NOMO-1 treated with dmso at 0.1 percent for 144 hours (cell line): ENCODE data around the gene CLHC1.
"Not testable (repeated sequence)": the region's sequence is repeated elsewhere in the genome, so short reads cannot be mapped to it uniquely, and the experiment has no call there.

ENCODE experiments used
- DNase-seq: peaks from one replicate; lab custom pipeline; 2025; ENCODE audit not compliant: unreplicated experiment; lab: John Stamatoyannopoulos, UW

Gene CLHC1

DNA sequence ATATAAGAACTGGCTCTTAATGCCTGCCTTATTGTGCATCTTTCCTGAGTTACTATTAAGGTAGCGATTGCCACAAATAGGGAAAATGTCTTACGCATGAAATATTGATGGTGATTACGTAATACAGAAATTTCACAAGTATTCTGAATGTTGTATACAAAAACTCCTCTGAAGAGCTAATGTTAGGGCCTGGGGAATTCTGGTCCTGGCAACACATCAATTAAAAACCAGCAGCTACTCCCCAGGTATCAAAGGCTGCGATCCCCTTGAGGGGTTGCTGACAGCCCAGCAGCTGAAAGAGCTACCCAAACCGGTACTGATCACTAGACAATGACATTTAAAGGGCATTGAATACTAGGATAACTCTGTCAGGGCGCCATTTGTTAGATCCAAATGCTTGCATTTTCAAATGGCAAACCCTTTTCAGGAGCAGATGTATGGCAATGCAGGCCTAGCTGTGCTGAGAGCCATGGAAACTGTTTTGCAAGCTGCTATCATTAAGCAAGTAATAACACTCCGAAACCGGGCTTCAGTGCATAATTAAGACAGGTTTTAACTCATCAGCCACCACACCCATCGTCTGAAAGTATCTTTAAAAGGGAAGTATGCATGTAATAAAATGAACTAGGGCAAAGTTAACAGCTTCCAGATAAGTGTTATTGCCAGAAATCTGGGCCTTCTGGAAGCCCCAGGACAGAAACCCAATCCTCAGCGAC lies 78.4 kb downstream of the CLHC1 start:
- DNase-seq: peak; percentile 95

DNA sequence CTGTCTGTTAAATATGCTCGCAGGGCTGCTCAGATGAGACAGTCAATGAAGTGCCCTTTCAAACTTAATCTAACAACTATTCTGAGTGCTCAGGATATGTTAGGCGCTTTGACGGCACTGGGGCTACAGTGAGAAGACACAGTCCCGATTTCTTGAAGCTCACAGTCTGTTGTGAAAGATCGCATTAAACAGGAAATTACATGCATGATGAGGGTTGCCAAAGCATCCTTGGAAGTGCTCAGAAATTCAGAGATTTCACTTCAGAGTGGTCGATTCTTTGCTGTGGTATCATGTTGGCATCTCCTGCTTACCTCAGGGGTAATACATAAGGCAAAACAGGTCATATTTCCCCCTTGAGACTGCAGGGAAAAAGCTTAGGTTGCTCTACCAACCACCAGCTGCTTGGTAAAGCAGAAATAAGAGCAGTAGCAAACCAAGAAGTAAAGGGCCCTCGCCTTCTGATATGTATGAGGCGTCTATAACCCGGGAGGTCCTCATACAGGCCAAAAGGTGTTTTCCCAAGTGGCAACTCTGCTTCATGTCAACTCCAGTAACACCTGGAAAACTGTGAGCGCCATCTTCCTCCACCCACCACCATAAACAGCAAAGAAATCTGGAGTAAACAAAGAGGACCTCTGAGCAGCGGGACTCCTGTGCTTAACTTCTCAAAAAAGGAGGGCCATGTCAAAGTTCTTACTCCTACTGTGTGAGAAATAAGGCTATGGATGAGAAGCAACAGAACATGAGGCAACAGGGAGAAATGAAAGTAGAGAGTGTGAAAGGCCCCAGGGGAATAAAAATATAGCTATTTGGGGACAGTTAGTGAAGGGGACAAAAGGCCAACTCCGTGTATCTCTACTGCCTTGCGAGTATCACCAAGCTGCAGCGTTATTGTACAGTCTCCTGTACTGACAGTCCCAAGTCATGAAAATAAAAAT lies 79.3 kb downstream of the CLHC1 start:
- DNase-seq: no peak

DNA sequence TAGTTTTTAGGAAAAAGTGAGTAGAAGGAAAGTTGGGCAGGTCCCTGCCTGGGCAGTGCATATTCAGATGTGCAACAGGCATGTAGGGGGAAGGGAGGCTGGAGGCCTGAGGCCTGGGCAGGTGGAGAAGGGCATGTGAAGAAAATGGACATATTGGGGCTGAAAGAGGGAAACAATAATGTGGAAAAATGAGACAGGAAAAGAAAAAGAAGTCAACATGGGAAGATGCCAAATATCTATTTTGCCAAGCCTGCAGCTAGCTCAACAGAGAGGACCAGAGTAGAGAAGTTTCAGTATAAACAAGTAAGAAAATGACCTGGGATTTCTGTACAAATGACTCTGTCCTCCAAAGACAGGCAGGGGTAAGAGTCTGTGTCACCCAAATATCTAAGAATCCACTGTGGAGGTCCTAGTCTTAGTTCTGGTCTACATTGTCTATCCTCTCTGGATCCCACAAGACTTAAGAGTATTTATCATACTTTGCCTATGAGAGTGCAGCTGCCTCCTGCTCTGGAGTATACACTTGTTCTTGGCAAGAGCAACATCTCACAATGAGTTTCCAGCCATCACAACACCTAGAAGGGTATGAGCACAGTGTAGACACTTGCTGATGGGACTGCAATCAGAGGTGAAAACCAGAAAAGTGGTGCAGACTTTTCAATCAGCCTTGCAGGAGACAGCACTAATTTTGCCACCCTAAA lies 80.2 kb downstream of the CLHC1 start:
- DNase-seq: no peak

DNA sequence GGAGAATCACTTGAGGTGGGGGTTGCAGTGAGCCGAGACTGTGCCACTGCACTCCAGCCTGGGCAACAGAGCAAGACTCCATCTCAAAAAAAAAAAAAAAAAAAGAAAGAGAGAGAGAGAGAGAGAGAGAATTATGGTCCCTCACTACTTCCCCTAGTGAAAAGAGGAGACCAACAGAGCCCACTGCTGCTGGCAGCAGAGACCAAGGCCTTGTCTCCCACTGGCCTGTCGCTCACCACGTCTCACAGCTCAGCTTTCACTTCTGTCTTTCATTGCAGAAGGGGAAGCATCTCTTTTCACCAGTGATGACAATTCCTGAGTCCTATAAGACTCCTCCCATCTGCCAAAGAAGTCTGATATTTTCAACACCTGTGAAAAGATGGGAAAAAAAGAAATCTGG lies 81.3 kb downstream of the CLHC1 start:
- DNase-seq: peak; percentile 83

DNA sequence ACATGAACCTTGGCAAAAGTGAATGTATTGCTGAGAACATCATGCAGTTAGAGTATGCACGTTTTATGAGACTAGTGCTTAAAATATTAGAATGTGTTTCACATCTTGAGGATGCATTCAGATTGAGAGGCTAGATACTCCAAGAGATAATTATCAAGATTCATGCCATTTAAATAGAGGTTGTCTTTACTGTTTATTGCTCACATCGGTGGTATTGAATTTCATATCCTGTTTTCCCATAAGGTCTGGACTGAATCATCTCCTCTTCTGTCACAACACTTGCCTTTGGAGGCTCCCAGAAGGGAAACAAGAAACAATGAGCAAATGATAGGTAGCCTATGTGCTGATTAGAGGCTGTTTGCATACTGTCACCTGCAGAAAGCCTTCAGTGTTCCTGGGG lies 83.8 kb downstream of the CLHC1 start:
- no peak for DNase-seq

DNA sequence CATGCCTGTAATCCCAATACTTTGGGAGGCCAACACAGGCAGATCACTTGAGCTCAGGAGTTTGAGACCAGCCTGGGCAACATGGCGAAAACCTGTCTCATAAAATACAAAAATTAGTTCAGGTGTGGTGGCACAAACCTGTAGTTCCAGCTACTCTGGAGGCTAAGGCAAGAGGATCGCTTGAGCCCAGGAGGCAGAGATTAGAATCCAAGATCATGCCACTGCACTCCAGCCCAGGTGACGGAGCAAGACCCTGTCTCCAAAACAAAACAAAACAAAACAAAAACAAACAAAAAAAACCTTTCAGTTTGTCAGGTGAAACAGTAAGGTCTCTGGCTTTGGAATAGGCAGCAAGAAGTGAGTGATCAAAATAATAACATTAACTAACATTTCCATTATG lies 84.6 kb downstream of the CLHC1 start:
- DNase-seq: no peak

DNA sequence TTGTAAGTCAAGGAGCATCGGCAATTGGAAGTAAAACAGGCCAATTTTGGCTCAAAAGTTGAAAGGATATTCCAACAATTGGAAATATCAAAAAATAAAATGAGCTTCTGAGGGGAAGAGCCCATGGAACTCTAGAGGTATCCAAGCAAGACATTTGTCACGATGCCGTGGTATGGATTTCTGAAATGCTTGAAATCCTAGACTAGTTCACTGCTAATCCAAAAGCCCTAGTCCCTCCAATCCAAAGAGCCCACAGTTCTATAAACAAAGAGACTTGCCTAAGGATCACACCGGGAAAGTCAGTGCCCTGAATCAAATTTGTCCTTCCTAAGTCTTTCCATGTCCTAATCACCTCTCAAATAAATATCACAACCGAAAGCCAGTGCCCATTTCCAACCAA lies 85.1 kb downstream of the CLHC1 start:
- DNase-seq: no peak

DNA sequence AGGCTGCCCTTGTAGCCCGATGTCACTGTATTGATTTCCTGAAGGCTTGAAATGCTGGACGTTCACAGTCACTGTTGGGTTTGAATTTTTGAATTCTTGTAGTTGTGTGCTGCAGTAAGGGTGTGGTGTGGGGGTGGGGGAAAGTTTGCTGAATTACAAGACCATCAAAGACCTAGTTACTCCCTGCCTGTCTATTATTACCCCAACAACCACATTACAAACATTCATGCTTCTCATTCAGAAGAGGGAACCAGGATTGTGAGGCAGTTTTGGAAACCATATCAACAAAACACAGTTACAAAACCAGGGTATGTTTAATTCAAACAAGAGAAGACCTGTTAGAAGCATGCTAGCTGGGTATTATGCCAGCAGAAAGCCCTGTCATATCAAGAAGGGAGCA lies 85.8 kb downstream of the CLHC1 start:
- no peak for DNase-seq

DNA sequence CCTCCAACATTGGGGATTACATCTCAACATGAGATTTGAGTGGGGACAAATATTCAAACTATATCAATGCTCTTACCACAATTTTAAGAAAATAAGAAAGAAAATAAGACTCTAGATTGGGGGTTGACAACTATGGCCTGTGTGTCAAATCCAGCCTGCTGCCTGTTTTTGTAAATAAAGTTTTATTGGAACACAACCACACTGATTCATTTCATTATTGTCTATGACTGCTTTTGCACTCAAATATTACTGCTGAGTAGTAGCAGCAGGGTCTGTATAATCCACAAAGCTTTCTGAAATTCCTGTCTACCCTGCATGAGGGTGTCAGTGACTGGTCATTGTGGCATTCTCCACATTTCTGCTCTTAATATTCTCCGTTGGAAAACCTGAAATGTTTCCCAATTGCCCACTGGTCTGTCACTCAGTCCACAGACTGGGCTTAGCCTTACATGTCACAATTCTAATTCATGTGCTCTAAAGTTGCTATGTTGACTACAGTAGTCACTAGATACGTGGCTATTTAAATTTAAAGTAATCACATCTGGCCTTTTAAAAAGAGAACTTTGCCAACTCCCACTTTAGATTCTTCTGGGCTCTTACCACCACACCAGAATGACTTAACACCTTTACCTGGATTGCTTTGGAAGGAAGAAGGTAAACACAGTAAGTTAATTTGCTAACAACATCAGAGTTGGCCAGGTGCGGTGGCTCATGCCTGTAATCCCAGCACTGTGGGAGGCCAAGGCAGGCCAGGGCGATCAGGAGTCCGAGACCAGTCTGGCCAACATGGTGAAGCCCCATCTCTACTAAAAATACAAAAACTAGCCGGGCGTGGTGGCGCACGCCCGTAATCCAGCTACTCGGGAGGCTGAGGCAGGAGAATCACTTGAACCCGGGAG lies 86.9 kb downstream of the CLHC1 start:
- DNase-seq: no peak

DNA sequence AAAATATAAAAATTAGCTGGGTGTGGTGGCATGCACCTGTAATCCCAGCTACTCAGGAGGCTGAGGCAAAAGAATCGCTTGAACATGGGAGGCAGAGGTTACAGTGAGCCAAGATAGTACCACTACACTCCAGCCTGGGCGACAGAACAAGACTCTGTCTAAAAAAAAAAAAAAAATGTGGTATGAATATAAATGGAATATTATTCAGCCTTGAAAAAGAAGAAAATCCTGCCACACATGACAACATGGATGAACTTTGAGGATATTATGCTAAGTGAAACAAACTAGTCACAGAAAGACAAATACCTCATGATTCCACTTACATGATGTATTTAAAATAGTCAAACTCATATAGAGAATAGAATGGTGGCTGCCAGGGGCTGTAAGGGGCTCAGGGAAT lies 88.4 kb downstream of the CLHC1 start:
- DNase-seq: not testable (repeated sequence)

DNA sequence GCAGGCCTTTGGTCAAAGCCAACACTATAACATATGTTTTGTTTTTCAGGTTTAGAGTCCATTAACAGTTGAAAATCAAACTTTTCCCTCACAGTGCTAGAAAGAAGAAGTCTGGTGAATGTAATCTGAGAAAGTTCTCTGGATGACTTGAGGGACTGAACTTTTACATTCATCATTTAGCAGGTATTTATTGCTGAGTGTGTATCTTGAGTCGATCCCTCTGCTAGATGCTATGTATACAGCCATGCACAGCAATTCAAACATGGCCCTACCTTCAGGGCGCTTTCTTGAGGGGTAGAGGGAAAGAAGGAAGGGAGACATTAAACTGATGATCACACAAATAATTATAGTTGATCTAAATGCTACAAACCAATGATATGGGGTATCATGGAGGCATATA lies 89.6 kb downstream of the CLHC1 start:
- DNase-seq: no peak

DNA sequence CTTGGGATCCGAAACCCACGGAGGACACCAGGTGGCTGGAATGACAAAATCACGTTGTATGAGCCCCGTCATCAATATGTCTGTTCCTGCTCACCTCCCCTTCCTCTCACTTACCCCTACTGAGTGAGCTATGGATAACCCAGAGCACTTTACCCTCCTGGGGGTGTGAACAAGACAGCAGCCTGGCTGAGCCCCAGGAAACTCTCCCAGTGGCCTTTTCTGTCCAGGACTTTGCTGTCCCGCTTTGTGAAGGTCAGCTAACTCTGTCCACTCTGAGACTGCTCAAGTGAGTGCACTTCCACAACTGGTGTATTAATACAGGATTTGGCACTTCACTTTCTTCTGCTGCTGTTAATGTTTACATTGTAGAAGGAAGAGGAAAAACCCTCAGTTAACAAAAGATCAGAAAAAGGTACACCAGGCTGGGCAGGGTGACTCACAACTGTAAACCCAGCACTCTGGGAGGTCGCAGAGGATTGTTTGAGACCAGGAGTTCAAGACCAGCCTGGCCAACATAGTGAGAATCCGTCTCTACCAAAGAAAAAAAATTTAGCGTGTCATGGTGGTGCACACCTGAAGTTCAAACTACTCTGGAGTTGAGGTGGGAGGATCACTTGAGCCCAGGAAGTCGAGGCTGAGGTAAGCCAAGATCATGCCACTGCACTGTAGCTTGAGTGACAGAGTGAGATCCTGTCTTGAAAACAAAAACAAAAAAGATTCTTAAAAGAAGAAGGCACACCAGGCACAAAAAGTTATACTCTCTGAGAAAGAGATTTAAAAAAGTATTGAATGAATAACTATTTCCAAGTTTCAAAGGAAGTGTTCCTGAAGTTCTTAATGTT lies 90.3 kb downstream of the CLHC1 start:
- no peak for DNase-seq

DNA sequence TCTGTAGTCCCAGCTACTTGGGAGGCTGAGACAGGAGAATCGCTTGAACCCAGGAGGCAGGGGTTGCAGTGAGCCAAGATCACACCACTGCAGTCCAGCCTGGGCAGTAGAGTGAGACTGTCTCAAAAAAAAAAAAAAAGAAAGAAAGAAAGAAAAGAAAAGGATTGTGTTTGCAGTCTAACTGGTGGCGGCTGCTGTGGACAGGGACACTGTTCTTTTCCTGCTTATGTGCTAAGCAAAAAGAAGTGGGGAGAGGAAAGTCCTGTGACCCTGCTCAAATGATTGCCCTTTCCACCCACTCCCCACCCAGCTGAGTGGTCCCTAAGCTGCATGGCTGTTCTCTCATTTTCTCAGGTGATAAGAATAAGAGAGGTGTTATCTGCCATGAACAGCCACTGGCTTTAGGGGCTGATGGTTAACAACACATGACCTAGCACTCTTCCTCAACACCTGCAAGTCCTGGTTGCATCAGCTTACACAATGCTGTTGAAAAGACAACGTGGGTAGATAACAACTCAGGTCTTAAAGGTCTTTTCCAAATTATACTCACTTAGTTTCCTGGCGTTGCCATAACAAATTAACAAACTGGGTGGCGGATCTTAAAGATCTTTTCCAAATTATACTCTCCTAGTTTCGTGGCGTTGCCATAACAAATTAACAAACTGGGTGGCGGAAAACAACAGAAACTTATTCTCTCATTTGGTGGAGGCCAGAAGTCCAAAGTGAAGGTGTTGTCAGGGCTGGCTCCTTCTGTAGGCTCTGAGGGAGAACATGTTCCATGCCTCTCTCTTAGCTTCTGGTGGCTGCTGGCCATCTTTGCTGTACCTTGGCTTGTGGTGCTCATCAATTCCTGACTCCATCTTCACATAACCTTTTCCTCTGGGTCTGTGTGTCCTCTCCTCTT lies 91.5 kb downstream of the CLHC1 start:
- DNase-seq: no peak

DNA sequence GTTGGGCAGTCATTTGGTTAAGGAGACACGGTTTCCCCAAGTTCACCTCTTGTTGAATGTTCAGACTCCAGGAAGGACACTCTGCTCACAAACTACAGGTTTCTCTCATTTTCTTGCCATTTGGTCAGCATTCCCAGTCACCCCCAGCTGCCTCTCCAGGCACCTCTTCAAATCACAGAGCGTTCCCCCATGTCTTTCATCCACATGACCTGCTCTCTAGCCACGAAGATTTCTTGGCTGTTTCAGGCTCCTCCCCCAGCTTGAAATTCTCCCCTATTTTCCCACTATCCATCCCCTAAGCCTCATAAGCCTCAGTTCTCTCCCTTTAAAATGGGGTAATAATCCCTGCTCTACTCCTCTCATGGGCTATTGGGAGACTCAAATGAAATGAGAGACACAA lies 92.8 kb downstream of the CLHC1 start:
- no peak for DNase-seq

DNA sequence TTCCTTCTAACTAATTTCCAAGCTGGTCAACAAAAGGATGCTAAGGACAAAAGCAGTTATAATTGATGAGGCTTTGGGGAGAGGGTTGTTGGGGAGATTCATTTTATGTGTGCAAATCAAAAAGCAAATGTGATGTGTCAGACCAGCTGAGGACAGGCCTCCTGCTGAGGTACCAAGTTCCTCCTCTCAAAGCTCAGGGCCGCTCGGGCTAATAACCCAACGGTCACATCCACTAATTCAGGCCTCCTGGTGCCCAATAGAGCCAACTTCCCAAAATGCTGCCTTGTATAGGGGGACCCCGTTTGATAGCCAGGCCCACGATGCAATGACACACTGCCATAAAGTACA lies 93.2 kb downstream of the CLHC1 start:
- DNase-seq: no peak

DNA sequence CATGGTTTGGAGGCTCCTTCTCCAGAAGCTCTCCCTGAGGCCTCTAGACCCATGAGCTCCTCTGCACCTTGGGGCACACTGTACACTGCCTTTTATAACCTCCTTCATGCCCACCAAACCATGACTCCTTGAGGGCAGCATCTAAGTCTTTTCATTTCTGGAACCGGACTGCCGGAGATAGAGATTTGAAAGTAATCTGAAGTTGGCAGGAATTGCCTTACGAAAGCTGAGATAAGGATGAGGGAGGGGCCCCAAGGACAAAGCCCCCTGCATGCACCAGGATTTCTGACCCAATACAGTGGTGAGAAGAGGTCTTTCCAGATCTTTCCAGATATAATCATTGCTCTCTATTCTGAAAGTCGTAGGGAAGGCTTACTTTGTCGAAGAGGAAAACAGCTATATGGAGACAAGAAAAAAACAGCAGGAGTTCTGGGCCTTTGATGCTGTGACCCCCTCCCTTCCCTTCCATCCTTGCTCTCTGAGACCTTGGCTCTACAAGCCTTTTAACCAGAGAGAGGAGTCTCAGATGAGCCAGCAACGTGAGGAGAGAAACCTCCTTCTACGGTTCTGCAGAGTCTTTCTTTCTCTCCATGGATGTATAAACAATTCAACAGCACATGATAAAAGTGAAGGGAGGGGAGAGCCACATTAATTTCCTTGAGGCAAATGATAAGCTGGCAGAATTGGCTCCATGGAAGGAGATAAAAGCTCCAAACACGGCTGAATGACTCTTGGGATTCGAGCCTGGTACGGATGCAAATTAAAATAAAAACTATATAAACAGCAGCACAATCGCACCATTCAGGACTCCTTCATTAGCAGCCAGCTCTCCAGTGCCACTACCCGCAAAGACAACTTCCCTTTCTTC lies 93.8 kb downstream of the CLHC1 start:
- no peak for DNase-seq

DNA sequence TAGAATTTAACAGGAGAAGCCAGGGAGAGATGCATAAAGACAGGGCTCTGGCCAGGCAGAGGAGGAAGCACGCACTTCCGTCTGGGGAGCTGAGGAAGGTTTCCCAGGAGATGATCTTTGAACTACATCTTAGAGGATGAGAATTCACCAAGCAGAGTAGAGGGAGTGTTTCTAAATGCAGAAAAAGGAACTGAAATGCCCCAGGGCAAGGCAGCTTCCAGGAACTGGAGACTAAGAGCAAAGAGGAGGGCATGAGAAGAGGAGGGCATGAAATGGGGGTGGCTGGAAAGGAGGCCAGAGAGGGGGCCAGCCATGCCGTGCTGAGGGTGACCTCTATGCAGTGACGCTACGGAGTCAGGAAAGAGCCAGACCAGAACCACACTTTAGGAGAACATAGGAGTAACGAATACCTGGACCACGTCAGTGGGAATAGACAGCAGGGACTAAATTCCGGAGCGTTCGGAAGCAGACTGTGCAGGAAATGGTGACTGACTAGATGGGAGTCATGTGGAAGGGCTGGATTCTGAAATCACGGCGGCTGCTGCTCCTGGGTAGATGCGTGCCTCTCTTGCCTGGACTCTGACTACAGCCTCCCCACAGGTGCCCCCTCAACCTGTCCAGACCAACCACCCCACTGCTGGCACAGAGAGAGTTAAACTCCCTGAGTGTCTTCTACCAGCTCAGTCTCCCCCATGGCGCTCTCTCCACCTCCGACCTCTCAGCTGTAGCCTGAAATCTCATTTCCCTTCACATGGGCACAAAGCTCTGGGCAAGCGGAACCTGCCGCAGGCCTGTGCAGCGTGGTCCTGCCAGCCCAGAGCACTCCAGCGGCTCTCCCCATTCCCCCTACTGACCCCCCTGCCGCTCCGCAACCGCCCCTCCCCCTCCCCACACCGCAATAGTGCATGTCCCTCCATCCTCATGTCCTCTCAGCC lies 94.8 kb downstream of the CLHC1 start:
- DNase-seq: peak; percentile 32
